GM18502 (cell line): Measurements from ENCODE around the gene PAQR8.
"Not testable (repeated sequence)": the region's sequence is repeated elsewhere in the genome, so short reads cannot be mapped to it uniquely, and the experiment has no call there.

Experiments
- ATAC-seq: cut with Tn5 transposase; IDR thresholded peaks from one replicate; pipeline ENCODE4 v1.9.1; 2021; ENCODE audit warnings: mild to moderate bottlenecking; ENCODE audit not compliant: unreplicated experiment, poor library complexity

The PAQR8 gene

GRCh38 chr6:52375780-52376556 lies 14.0 kb downstream of the PAQR8 start:
- ATAC-seq, result no peak

DNA sequence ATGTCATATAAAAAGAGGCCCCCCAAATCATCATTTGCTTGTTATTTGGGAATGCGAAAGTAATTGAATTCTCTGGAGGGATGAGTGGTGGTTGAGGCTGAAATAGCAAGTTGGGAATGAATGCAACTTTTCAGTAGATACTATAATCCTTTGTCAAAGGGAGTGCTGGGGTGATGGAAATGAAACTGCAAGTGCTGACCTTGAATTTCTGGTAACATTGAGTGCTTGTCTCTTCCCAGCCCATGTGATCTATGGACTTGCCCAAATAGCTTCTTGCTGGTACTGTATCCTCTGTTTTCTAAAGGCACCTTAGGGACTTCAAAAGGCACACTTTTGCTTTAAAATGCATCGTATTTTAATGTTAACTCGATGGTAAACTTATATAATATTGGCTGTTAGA lies 14.8 kb downstream of the PAQR8 start:
- no peak for ATAC-seq

DNA sequence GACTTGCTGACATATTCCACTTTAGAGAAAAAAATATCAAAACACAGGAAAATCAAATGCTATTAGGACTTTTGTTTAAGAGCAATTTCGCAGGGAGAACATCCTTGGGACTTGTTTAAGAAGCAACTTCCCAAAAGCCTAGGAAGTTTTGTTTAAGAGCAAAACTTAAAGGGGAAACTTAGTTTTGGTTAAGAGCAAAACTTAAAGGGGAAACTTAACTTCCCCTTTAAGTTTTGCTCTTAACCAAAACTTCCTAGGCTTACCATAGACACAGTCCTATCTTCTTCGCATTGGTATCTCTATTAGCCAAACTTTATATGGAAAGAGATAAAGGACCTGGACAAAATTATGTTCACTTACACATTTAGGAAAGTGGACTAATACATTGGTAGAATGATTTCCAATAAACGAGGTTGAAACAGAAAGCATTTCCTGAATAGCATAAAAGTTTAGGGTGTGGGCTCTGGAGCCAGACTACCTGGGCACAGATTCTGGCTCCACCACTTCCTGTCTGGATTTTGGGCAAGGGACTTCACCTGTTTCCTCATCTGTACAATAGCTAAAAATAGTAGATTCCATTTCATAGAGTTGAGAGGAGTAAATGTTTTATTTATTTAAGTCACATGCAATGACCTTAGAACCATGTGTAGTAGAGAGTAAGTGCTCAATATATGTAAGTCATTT lies 15.7 kb downstream of the PAQR8 start:
- no peak for ATAC-seq

DNA sequence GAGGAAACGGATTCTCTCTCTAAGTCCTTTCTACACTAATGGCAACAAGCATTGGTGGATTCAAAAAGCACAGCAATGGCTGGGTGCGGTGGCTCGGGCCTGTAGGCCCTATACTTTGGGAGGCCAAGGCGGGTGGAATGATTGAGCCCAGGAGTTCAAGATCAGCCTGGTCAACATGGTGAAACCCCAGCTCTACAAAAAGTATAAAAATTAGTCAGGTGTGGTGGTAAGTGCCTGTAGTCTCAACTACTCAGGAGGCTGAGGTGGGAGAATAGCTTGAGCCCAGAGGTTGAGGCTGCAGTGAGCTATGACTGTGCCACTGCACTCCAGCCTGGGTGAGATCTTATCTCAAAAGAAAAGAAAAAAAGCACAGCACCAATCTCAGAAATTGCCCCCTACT lies 19.3 kb downstream of the PAQR8 start:
- no peak for ATAC-seq

- ATAC-seq, result no peak
Observed at GRCh38 chr6:52384145-52384766, 22.3 kb downstream of the PAQR8 start.

- no peak for ATAC-seq
Observed at GRCh38 chr6:52385074-52385473, 23.1 kb downstream of the PAQR8 start.

GRCh38 chr6:52388119-52388518 lies 26.2 kb downstream of the PAQR8 start:
- ATAC-seq, result not testable (repeated sequence)

DNA sequence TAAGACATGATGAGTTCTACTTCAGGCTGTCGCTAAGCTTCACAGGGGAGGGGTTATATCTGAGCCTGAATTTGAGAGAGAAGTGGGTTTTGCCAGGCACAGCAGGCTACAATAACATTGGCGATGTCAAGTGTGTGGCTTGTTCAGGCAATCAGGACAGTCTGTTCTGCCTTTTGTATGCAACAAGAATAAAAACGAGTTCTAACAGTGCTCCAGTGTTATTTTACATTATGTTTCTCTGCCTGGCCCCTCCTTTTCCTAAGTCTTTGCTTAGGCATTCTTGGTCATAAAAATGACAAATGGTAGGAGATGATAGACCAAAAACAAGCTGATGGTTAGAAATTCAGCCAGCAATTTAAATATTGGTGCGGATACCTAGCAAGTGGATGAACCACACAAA lies 26.8 kb downstream of the PAQR8 start:
- no peak for ATAC-seq

- ATAC-seq, result no peak
Observed at GRCh38 chr6:52389264-52389625, 27.3 kb downstream of the PAQR8 start.

DNA sequence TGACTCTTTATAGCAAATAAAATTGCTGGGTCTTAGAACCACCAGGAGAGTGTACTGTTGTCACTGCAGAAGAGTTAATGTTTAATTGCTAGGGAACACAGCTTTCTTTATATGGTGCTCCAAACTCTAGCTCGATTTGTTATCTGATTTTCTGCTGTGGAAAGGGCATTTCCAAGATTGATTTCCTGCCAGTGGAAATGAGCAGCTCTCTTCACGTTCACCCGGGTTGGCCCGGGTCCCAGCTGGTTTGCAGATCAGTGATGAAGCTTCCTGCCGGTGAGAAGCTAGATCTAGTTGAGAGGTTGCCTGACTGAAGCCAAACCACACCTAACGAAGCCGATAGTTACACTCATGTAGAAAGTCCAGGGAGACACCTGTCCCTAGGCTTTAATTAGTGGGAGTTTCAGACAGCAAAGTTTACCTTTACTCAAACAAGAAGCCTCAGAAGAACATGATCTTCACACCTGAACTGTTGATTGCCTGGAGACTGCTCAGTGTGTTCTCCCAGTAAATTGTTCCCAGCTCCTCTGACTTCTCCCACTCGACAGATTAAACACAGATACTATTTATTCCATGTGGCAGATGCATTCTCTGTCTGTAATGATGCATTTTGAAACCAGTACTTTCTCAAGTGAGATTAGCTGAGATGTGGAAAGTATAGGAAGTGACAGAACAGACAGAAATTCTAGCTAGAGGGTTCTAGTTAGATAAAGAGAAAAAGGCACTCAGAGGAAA lies 27.8 kb downstream of the PAQR8 start:
- peak; percentile 70 for ATAC-seq

- ATAC-seq, result peak; percentile 55
Observed at GRCh38 chr6:52390361-52390727, 28.4 kb downstream of the PAQR8 start.

DNA sequence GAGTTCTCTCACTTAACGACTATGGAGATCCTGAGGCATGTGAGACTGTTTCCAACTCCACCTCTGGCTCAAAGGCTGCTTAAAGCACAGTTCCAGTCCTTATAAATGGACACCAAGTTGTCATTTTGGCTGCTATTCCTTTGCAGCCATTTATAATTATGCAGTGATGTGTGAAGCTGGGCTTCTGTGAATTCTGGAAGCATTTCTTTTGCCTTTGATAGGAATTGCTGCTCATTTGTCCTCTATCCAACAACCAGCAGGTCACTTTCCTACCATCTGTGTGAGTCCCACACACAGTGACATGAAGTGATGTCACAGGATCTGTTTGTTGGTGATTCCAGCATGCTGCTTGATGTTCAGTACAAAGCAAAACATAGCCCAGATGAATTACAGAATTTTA lies 29.6 kb downstream of the PAQR8 start:
- no peak for ATAC-seq

DNA sequence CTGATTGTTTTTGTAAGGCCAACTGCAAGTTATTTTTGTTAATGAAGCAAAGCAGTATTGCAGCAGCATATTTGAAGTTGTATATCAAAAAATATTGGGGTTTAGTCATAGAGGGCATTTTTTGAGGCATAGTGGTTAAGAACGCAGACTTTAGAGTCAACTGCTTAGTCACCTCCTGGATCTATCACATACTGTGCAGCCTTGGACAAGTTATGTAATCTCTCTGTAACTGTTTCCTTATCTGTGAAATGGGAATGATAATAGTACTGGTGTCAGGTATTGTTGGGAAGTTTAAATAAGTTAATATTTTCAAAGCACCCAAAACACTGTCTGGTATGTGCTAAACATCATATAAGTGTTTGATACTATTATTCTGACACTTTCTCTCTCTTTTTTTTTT lies 31.0 kb downstream of the PAQR8 start:
- ATAC-seq, result no peak

DNA sequence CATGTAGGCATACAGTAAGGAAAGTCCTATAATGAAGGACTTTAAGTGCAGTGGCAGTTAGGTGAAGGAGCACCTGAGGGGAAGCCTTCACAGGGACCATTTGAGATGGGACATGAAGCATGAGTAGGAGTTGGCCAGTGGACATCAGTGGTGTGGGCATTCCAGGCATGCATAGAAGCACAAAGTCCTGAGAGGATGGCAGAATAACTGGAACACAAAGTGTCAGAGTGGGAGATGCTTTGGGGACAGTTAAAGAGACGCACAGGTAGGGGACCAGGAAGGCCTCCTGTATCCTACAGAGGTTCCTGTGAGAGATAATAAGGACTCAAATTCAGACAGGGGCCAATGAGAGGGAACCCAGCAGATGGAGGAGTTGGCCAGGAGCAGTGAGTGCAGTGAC lies 31.8 kb downstream of the PAQR8 start:
- peak; percentile 1 for ATAC-seq

GRCh38 chr6:52394251-52394666 lies 32.3 kb downstream of the PAQR8 start:
- ATAC-seq, result peak; percentile 61

DNA sequence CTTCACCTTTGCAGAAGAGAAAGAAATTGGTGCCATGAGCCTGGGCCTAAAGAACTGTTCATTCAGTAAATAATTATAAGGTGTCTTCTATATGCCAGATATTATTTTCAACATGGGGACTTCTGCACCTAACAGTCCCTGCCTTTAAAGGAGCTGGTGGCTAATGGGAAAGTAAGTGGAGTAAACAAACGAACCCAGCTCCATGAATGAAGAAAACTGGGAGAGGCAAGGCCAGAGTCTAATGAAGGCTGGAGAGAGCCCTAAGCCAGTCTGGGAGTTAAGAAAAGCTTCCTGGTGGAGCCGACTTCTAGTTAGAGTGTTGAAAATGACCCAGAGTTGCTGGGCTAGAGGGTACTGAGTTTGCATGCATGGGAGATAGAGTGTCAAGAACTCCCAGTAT lies 34.0 kb downstream of the PAQR8 start:
- ATAC-seq, result no peak

DNA sequence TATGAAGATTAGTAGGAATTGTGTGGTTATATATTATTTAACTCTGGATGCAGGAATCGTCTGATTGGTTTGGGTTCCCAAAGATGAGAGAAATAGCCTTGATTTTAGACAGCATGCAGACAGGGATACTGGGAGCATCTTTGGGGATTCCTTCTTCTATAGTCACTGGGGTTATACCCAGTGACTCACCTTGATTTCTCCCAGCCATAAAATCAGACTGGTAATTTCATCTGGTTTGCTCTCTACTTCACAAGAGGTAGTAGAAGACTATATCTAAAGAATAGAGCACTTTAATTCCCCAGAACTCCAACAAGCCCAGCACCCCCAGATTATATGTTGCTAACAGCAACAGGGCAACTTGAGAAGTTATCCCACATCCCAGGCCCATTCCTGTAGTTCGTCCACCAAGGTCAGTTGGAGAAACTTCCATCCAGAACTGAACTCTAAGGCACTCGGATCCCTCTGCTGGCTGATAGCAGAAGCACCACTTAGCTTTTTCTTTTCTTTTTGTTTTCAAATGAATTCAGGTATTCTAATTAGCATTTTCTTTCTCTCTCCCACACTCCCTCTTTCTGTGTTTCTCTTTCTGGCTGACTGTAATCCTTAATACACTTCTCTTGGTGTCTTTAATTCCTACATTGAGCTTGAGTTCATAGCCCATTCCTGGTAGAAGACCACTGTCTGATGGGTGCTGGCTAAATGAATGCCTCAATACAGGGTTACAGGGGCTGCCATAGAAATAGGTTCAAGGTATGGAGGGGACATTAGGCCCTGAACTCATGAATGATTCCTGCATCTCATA lies 37.8 kb downstream of the PAQR8 start:
- peak; percentile 56 for ATAC-seq

DNA sequence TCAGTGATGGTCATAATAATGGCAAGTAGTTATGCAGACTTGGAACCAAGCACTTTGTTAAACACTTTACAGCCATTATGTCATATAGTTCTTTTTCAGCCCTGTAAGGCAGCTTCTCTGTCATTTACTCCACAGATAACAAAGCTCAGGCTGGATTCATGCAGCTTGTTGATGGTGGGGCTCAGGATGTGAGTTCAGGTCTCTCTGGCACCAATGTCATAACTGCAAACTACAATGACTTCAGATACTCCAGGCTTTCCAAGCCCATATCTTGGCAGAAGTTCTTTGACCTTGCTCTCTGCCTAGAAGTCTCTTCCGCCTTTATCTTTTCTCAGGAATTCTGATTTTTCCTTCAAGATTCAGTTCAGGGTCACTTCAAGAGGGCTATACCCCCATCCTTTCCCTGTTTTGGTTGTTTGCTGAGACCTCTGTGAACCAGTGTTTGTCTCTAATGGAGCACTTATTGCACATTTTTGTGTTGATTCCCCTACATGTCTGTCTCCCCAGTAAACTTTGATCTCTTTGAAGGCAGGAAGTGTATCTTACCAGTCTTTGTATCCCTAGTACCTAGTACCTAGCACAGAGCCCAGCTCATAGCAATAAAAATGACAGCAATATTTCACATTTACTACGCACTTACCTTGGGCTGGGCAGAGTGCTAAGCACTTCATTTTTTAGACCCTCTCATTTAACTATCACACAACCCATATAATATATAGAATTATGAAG lies 38.5 kb downstream of the PAQR8 start:
- ATAC-seq, result no peak

GRCh38 chr6:52403086-52403485 lies 41.1 kb downstream of the PAQR8 start:
- ATAC-seq, result no peak

- ATAC-seq, result no peak
Observed at GRCh38 chr6:52403627-52404026, 41.7 kb downstream of the PAQR8 start.
